ENCODE data around the gene LHFPL3.

The LHFPL3 gene

GRCh38 chr7:104883718-104884452 lies 555.5 kb downstream of the LHFPL3 start:
- Histone ChIP-seq H3K27ac (ENCODE audit: low read depth, low read length, poor library complexity, severe bottlenecking) (no peak overlapping the region), H2AFZ (ENCODE audit: low read length) (no peak overlapping the region), H3K4me3 (ENCODE audit: low read depth, low read length, poor library complexity, severe bottlenecking) (no peak overlapping the region), H3K27me3 (ENCODE audit: insufficient read depth, low read length) (no peaks in the 10 kb centered on the region), H3K9me3 (ENCODE audit: low read length) (no peaks in the 10 kb centered on the region), H3F3A (ENCODE audit: insufficient read depth, low read length) (no peaks in the 10 kb centered on the region), H4K20me1 (ENCODE audit: insufficient read depth, low read length) (no peaks in the 10 kb centered on the region), H3K9ac (ENCODE audit: low read length) (no peak overlapping the region), H3K9me2 (ENCODE audit: low read depth, low read length) (no peaks in the 10 kb centered on the region), H3K4me2 (ENCODE audit: low read length) (peak overlapping the region; percentile 10; the same call in 1 of the 2 replicates), H3K36me3 (ENCODE audit: insufficient read depth, low read length) (no peaks in the 10 kb centered on the region), H3K79me2 (ENCODE audit: insufficient read depth, low read length) (no peaks in the 10 kb centered on the region), H3K4me1 (ENCODE audit: insufficient read depth, low read length, severe bottlenecking) (no peaks in the 10 kb centered on the region)
- TF ChIP-seq EZH2 (IDR thresholded peaks at IDR 0.05; ENCODE audit: borderline replicate concordance, low read length) = no peak
- TF ChIP-seq, protein P1, sequence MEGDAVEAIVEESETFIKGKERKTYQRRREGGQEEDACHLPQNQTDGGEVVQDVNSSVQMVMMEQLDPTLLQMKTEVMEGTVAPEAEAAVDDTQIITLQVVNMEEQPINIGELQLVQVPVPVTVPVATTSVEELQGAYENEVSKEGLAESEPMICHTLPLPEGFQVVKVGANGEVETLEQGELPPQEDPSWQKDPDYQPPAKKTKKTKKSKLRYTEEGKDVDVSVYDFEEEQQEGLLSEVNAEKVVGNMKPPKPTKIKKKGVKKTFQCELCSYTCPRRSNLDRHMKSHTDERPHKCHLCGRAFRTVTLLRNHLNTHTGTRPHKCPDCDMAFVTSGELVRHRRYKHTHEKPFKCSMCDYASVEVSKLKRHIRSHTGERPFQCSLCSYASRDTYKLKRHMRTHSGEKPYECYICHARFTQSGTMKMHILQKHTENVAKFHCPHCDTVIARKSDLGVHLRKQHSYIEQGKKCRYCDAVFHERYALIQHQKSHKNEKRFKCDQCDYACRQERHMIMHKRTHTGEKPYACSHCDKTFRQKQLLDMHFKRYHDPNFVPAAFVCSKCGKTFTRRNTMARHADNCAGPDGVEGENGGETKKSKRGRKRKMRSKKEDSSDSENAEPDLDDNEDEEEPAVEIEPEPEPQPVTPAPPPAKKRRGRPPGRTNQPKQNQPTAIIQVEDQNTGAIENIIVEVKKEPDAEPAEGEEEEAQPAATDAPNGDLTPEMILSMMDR (IDR thresholded peaks at IDR 0.05; ENCODE audit: low read length) = peak; percentile 99

- no peak overlapping the region for H3K4me3 ChIP-seq (ENCODE audit: low read depth, low read length, poor library complexity, severe bottlenecking)
- no peaks in the 10 kb centered on the region for H3K9me2 ChIP-seq (ENCODE audit: low read depth, low read length)
- H3K9ac ChIP-seq (ENCODE audit: low read length) = no peak overlapping the region
- TF ChIP-seq, protein P1 (IDR thresholded peaks at IDR 0.05; ENCODE audit: low read length) = no peak
- TF ChIP-seq EZH2 (IDR thresholded peaks at IDR 0.05; ENCODE audit: borderline replicate concordance, low read length) = no peak
- H3K27ac ChIP-seq (ENCODE audit: low read depth, low read length, poor library complexity, severe bottlenecking) = no peak overlapping the region
- H3K9me3 ChIP-seq (ENCODE audit: low read length) = no peaks in the 10 kb centered on the region
- H2AFZ ChIP-seq (ENCODE audit: low read length) = no peak overlapping the region
- no peaks in the 10 kb centered on the region for H4K20me1 ChIP-seq (ENCODE audit: insufficient read depth, low read length)
- no peaks in the 10 kb centered on the region for H3K27me3 ChIP-seq (ENCODE audit: insufficient read depth, low read length)
- H3F3A ChIP-seq (ENCODE audit: insufficient read depth, low read length) = no peaks in the 10 kb centered on the region
- no peaks in the 10 kb centered on the region for H3K4me1 ChIP-seq (ENCODE audit: insufficient read depth, low read length, severe bottlenecking)
- H3K79me2 ChIP-seq (ENCODE audit: insufficient read depth, low read length) = no peaks in the 10 kb centered on the region
- no peak overlapping the region for H3K4me2 ChIP-seq (ENCODE audit: low read length)
- H3K36me3 ChIP-seq (ENCODE audit: insufficient read depth, low read length) = no peaks in the 10 kb centered on the region
These were observed 558.2 kb downstream of the LHFPL3 start for GRCh38 chr7:104886651-104887050.

- no peak overlapping the region for H2AFZ ChIP-seq (ENCODE audit: low read length)
These were observed 561.8 kb downstream of the LHFPL3 start for GRCh38 chr7:104890216-104890615.

More at GRCh38 chr7:104890216-104890615, 561.8 kb downstream of the LHFPL3 start:
- Histone ChIP-seq H3F3A (ENCODE audit: insufficient read depth, low read length) (no peaks in the 10 kb centered on the region), H4K20me1 (ENCODE audit: insufficient read depth, low read length) (no peaks in the 10 kb centered on the region), H3K36me3 (ENCODE audit: insufficient read depth, low read length) (no peaks in the 10 kb centered on the region), H3K4me3 (ENCODE audit: low read depth, low read length, poor library complexity, severe bottlenecking) (no peak overlapping the region), H3K27ac (ENCODE audit: low read depth, low read length, poor library complexity, severe bottlenecking) (no peak overlapping the region), H3K4me1 (ENCODE audit: insufficient read depth, low read length, severe bottlenecking) (no peaks in the 10 kb centered on the region), H3K9ac (ENCODE audit: low read length) (no peak overlapping the region), H3K79me2 (ENCODE audit: insufficient read depth, low read length) (no peaks in the 10 kb centered on the region), H3K9me2 (ENCODE audit: low read depth, low read length) (no peaks in the 10 kb centered on the region), H3K4me2 (ENCODE audit: low read length) (no peak overlapping the region), H3K27me3 (ENCODE audit: insufficient read depth, low read length) (no peaks in the 10 kb centered on the region), H3K9me3 (ENCODE audit: low read length) (no peaks in the 10 kb centered on the region)
- TF ChIP-seq, protein P1 (IDR thresholded peaks at IDR 0.05; ENCODE audit: low read length) = no peak
- no peak for TF ChIP-seq EZH2 (IDR thresholded peaks at IDR 0.05; ENCODE audit: borderline replicate concordance, low read length)

Measured in OCI-LY1 (cell line).